Astrocyte (in vitro differentiated cells and primary cell): Measurements from ENCODE around the gene KRT33A. TPM values are rescaled to one million over a fixed set of nuclear protein-coding genes. Genes with fewer than 3 reads are reported as not detected.

Experiments
- DNase-seq: peaks from one replicate; pipeline ENCODE4 v3.0.0-alpha.2; 2010; ENCODE audit warnings: low read depth
- FAIRE-seq: peaks from 2 replicates; lab custom pipeline; 2011; peaks lifted over from hg19 to GRCh38; lab: Jason Lieb, UNC
- H2AFZ ChIP-seq: 2 replicates; pipeline ENCODE4 v1.6.0; 2012; ENCODE audit warnings: low read depth, low read length, inconsistent platforms
- H3K27ac ChIP-seq: 2 replicates; pipeline ENCODE4 v1.5.1; 2011; ENCODE audit warnings: low read depth, low read length, inconsistent platforms
- H3K27me3 ChIP-seq: 2 replicates; pipeline ENCODE4 v1.6.0; 2011; ENCODE audit warnings: low read length, inconsistent platforms; ENCODE audit not compliant: insufficient read depth
- H3K36me3 ChIP-seq: 2 replicates; pipeline ENCODE4 v1.5.1; 2011; ENCODE audit warnings: low read length, inconsistent platforms; ENCODE audit not compliant: insufficient read depth
- H3K4me1 ChIP-seq: 2 replicates; pipeline ENCODE4 v1.5.1; 2011; ENCODE audit warnings: low read length, inconsistent platforms; ENCODE audit not compliant: insufficient read depth
- H3K4me2 ChIP-seq: 2 replicates; pipeline ENCODE4 v1.6.0; 2012; ENCODE audit warnings: low read length, inconsistent platforms
- H3K4me3 ChIP-seq: 2 replicates; pipeline ENCODE4 v1.5.1; 2011; ENCODE audit warnings: low read depth, mild to moderate bottlenecking, low read length, inconsistent platforms; ENCODE audit not compliant: insufficient read depth
- H3K79me2 ChIP-seq: 2 replicates; pipeline ENCODE4 v1.6.0; 2012; ENCODE audit warnings: mild to moderate bottlenecking, low read length, inconsistent platforms; ENCODE audit not compliant: insufficient read depth
- H3K9ac ChIP-seq: 2 replicates; pipeline ENCODE4 v1.6.0; 2012; ENCODE audit warnings: mild to moderate bottlenecking, low read length, inconsistent platforms
- H3K9me3 ChIP-seq: 2 replicates; pipeline ENCODE4 v1.5.1; 2012; ENCODE audit warnings: low read depth, mild to moderate bottlenecking, low read length, inconsistent platforms; ENCODE audit not compliant: insufficient read depth
- H4K20me1 ChIP-seq: 2 replicates; pipeline ENCODE4 v1.6.0; 2012; ENCODE audit warnings: low read length, inconsistent platforms; ENCODE audit not compliant: insufficient read depth
- H3K27ac Mint-ChIP-seq: one replicate; pipeline ENCODE4 v1.8.0; 2021; ENCODE audit warnings: mild to moderate bottlenecking, mixed read lengths; ENCODE audit not compliant: unreplicated experiment
- H3K27me3 Mint-ChIP-seq: one replicate; pipeline ENCODE4 v1.8.0; 2021; ENCODE audit warnings: low read depth, mixed read lengths; ENCODE audit not compliant: unreplicated experiment
- H3K36me3 Mint-ChIP-seq: one replicate; pipeline ENCODE4 v1.8.0; 2021; ENCODE audit warnings: low read depth, mixed read lengths; ENCODE audit not compliant: unreplicated experiment
- H3K4me1 Mint-ChIP-seq: one replicate; pipeline ENCODE4 v1.8.0; 2021; ENCODE audit warnings: low read depth, mixed read lengths; ENCODE audit not compliant: unreplicated experiment
- H3K4me3 Mint-ChIP-seq: one replicate; pipeline ENCODE4 v1.8.0; 2021; ENCODE audit warnings: mild to moderate bottlenecking, moderate library complexity, mixed read lengths; ENCODE audit not compliant: unreplicated experiment
- H3K9me3 Mint-ChIP-seq: one replicate; pipeline ENCODE4 v1.8.0; 2021; ENCODE audit warnings: mild to moderate bottlenecking, mixed read lengths; ENCODE audit not compliant: unreplicated experiment
- EZH2 ChIP-seq: IDR thresholded peaks from 2 replicates; pipeline ENCODE4 v1.6.1; 2012; ENCODE audit warnings: mild to moderate bottlenecking, low read length, inconsistent platforms; ENCODE audit not compliant: insufficient read depth
- total RNA-seq: library from RNA; stranded (reverse); gene quantifications from 2 replicates; pipeline ENCODE4 v1.2.1, GENCODE V29; 2021
- TF ChIP-seq, protein P1 (sequence below): IDR thresholded peaks from 2 replicates; pipeline ENCODE4 v1.5.1; 2011; ENCODE audit warnings: low read depth, mild to moderate bottlenecking, inconsistent platforms, low read length, moderate library complexity; ENCODE audit not compliant: insufficient read depth

The KRT33A gene
- total RNA-seq, 1 donor from 2014 or later = not detected

DNA sequence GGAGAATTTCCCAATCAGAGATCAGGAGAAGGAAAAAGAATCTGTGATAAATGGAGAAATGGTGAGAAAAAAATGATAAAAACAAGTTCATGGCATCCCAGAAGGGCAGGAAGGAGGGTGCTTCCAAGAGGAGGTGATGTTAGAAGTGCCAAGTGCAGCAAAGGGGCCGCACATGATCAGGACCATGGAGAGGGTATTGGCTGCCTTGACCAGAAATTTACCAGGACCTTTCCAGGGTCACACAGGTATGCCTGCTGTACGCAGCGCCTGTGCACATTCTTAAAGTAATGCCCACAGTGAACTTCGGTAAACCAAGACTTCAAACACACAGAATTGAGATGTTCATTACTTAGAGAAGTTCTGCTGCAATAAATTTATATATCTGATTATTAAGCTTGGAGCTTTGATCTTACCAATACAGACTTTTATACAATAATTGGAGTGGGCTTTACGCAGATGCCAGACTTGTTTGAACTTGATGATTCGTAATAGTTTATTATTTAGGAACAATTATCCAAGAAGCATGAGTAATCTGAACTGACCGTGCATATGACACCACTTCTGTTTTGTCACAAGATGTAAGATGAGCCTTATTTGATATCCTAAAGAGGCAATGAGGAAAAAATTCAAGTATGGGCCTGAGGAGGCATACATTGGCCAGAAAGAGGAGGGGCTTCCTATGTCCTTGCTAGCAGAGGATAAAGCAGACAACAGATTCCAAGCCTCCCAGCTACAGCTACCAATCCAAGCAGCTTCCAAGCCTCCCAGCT, 2.2 kb upstream of the KRT33A start:
- H3K9me3 Mint-ChIP-seq = peaks cover 6% of the 10 kb centered on the region
- H3K36me3 ChIP-seq = no peaks in the 10 kb centered on the region
- H3K27me3 ChIP-seq = peaks cover 4% of the 10 kb centered on the region
- H3K4me2 ChIP-seq = no peak overlapping the region
- no peak overlapping the region for H3K9ac ChIP-seq
- no peaks in the 10 kb centered on the region for H4K20me1 ChIP-seq
- H3K9me3 ChIP-seq = no peaks in the 10 kb centered on the region
- H3K79me2 ChIP-seq = no peaks in the 10 kb centered on the region
- no peak for TF ChIP-seq EZH2
- TF ChIP-seq, protein P1, sequence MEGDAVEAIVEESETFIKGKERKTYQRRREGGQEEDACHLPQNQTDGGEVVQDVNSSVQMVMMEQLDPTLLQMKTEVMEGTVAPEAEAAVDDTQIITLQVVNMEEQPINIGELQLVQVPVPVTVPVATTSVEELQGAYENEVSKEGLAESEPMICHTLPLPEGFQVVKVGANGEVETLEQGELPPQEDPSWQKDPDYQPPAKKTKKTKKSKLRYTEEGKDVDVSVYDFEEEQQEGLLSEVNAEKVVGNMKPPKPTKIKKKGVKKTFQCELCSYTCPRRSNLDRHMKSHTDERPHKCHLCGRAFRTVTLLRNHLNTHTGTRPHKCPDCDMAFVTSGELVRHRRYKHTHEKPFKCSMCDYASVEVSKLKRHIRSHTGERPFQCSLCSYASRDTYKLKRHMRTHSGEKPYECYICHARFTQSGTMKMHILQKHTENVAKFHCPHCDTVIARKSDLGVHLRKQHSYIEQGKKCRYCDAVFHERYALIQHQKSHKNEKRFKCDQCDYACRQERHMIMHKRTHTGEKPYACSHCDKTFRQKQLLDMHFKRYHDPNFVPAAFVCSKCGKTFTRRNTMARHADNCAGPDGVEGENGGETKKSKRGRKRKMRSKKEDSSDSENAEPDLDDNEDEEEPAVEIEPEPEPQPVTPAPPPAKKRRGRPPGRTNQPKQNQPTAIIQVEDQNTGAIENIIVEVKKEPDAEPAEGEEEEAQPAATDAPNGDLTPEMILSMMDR = no peak
- no peaks in the 10 kb centered on the region for H3K4me1 Mint-ChIP-seq
- H3K36me3 Mint-ChIP-seq = no peaks in the 10 kb centered on the region
- H3K4me3 ChIP-seq = no peak overlapping the region
- no peaks in the 10 kb centered on the region for H3K4me1 ChIP-seq
- no peak overlapping the region for H3K27ac Mint-ChIP-seq
- H3K27me3 Mint-ChIP-seq = peaks cover 24% of the 10 kb centered on the region
- H3K4me3 Mint-ChIP-seq = no peak overlapping the region
- H2AFZ ChIP-seq = no peak overlapping the region
- DNase-seq (no peak), FAIRE-seq (no peak)
- no peak overlapping the region for H3K27ac ChIP-seq

DNA sequence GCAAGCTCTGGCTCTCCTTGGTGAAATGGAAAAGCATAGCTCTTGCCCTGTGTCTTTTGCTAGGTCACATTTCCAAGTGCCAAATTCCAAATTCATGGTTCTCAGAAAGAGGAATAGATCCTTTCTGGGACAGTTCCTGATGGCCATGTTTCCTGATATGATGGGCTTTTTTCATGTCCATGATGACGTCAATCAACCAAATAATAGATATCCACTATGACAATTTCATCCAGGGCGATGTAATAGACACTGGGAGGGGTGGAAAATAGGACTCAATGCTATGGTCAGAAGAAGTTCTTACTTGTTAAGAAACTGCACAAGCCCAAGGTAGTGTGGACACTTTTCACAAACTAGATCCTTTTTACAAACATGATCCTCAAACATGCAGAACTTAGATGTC, 549 bp upstream of the KRT33A start:
- DNase-seq (no peak), FAIRE-seq (no peak)
- Histone ChIP-seq H3K79me2 (no peaks in the 10 kb centered on the region), H3K4me2 (no peak overlapping the region), H3K27ac (no peak overlapping the region), H3K27me3 (peaks cover 4% of the 10 kb centered on the region), H3K4me1 (no peaks in the 10 kb centered on the region), H2AFZ (no peak overlapping the region), H3K36me3 (no peaks in the 10 kb centered on the region), H3K9ac (no peak overlapping the region), H3K9me3 (no peaks in the 10 kb centered on the region), H3K4me3 (no peak overlapping the region), H4K20me1 (no peaks in the 10 kb centered on the region)
- H3K27me3 Mint-ChIP-seq = peaks cover 24% of the 10 kb centered on the region
- peaks cover 6% of the 10 kb centered on the region for H3K9me3 Mint-ChIP-seq
- no peaks in the 10 kb centered on the region for H3K4me1 Mint-ChIP-seq
- H3K27ac Mint-ChIP-seq = no peak overlapping the region
- H3K4me3 Mint-ChIP-seq = no peak overlapping the region
- TF ChIP-seq, protein P1 = no peak
- no peak for TF ChIP-seq EZH2
- no peaks in the 10 kb centered on the region for H3K36me3 Mint-ChIP-seq
